Panc1 (cell line): ENCODE measurements around the gene ZFHX3. TPM values are rescaled to one million over a fixed set of nuclear protein-coding genes. Genes with fewer than 3 reads are reported as not detected.

Source experiments
- ATAC-seq: fragments of 200-7000 bp; cut with Tn5 transposase; 2 replicates; pipeline ENCODE4 v1.9.1; 2020; ENCODE audit warnings: mild to moderate bottlenecking, moderate library complexity
- BruUV-seq: library from RNA; stranded (reverse); fragments of 400-500 nt; replicated peaks from 2 replicates; lab custom pipeline; 2021; lab: Mats Ljungman, UMichigan
- CTCF ChIA-PET: fragments of 300-600 bp; sonication (Branson Sonifier 250); formaldehyde crosslinking; loops from one replicate; lab custom pipeline; 2022; ENCODE audit warnings: antibody characterized with exemption; lab: Charles Lee
- POLR2A ChIA-PET: fragments of 300-600 bp; sonication (Branson Sonifier 250); formaldehyde crosslinking; loops from one replicate; lab custom pipeline; 2022; ENCODE audit warnings: antibody characterized with exemption; lab: Charles Lee
- DNase-seq: peaks from one replicate; pipeline ENCODE4 v3.0.0-alpha.2; 2010; ENCODE audit warnings: low read depth, low spot score
- H3K27ac ChIP-seq: 2 replicates; pipeline ENCODE4 v1.5.1; 2011; ENCODE audit warnings: mild to moderate bottlenecking, low read length, inconsistent platforms
- H3K27me3 ChIP-seq: fragments of 200-500 bp; sonication (Bioruptor generic); 2 replicates; pipeline ENCODE4 v1.6.0; 2014; ENCODE audit warnings: low read length, inconsistent platforms; ENCODE audit not compliant: control insufficient read depth, insufficient read depth
- H3K36me3 ChIP-seq: fragments of 200-500 bp; sonication (Bioruptor generic); 2 replicates; pipeline ENCODE4 v1.5.1; 2014; ENCODE audit warnings: inconsistent platforms, mild to moderate bottlenecking, low read length, moderate library complexity; ENCODE audit not compliant: control insufficient read depth, insufficient read depth
- H3K4me1 ChIP-seq: 2 replicates; pipeline ENCODE4 v1.5.1; 2011; ENCODE audit warnings: inconsistent platforms, mild to moderate bottlenecking, low read length, moderate library complexity; ENCODE audit not compliant: control insufficient read depth, insufficient read depth
- H3K4me3 ChIP-seq, 2 experiments: 2 replicates each; pipeline ENCODE4 v1.5.1; 2011 to 2012; ENCODE audit warnings: low read depth in 2 of 2, low read length in 2 of 2, mild to moderate bottlenecking in 2 of 2, inconsistent platforms in 1 of 2, moderate library complexity in 1 of 2
- H3K9me3 ChIP-seq: fragments of 200-500 bp; sonication (Bioruptor generic); 2 replicates; pipeline ENCODE4 v1.5.1; 2014; ENCODE audit warnings: low read depth, mild to moderate bottlenecking, inconsistent platforms, low read length, moderate library complexity; ENCODE audit not compliant: control insufficient read depth, insufficient read depth
- CTCF ChIP-seq: fragments of 450-650 bp; IDR thresholded peaks from 2 replicates; pipeline ENCODE4 v1.5.1; 2017; ENCODE audit warnings: mild to moderate bottlenecking
- POLR2AphosphoS5 ChIP-seq: IDR thresholded peaks from 2 replicates; pipeline ENCODE4 v1.6.1; 2012; ENCODE audit warnings: mild to moderate bottlenecking, low read depth, low read length, moderate library complexity
- REST ChIP-seq, 2 experiments: IDR thresholded peaks; 2 replicates each; pipeline ENCODE4 v1.6.1; 2011 to 2012; ENCODE audit warnings: low read depth in 2 of 2, control low read depth in 1 of 2, low read length in 1 of 2, mild to moderate bottlenecking in 1 of 2, moderate library complexity in 1 of 2; ENCODE audit not compliant: insufficient read depth in 1 of 2
- SIN3A ChIP-seq: IDR thresholded peaks from 2 replicates; pipeline ENCODE4 v1.6.1; 2012; ENCODE audit warnings: low read depth, mild to moderate bottlenecking, low read length, moderate library complexity, borderline replicate concordance; ENCODE audit not compliant: insufficient read depth
- TCF7L2 ChIP-seq: IDR thresholded peaks from 2 replicates; pipeline ENCODE4 v1.6.1; 2011; ENCODE audit warnings: mild to moderate bottlenecking, low read depth, low read length, inconsistent platforms
- in situ Hi-C: cut with HindIII; loops from 2 replicates; pipeline ENCODE4 v1.10.0; 2016; ENCODE audit warnings: low sequenced_read_pairs, low pct_unique_long_range_greater_than_20kb
- intact Hi-C: fragments of 100-400 bp; cut with micrococcal nuclease; formaldehyde crosslinking; loops from one replicate; pipeline ENCODE4 v1.10.0; 2022; ENCODE audit not compliant: unreplicated experiment
- total RNA-seq: library from RNA; stranded (reverse); gene quantifications from one replicate; pipeline ENCODE4 v1.2.1, GENCODE V29; 2021; ENCODE audit not compliant: unreplicated experiment

The ZFHX3 gene
- total RNA-seq, 1 experiment from 2014 or later = 7.1 TPM

- Histone ChIP-seq H3K36me3 (no peaks in the 10 kb centered on the region), H3K27ac (no peak overlapping the region), H3K4me1 (no peaks in the 10 kb centered on the region), H3K9me3 (no peaks in the 10 kb centered on the region), H3K4me3 (no peak overlapping the region), H3K27me3 (no peaks in the 10 kb centered on the region)
- BruUV-seq = no TSS peak
- ChIA-PET CTCF (no interaction called here), POLR2A (no interaction called here)
- DNase-seq (no peak), ATAC-seq (no peak)
- in situ Hi-C loops (no loop called here), intact Hi-C loops (no loop called here)
- TF ChIP-seq POLR2AphosphoS5 (no peak), SIN3A (no peak), TCF7L2 (no peak), CTCF (no peak), REST (IDR thresholded peaks at IDR 0.05; ENCODE audit: insufficient read depth in 1 of 2, low read depth in 2 of 2, low read length in 1 of 2) (no peak)
These were observed 187.0 kb downstream of the ZFHX3 start for GRCh38 chr16:72860726-72861562.

GRCh38 chr16:72859581-72859980 lies 188.3 kb downstream of the ZFHX3 start:
- Histone ChIP-seq H3K27ac (no peak overlapping the region), H3K36me3 (no peaks in the 10 kb centered on the region), H3K4me3 (no peak overlapping the region), H3K9me3 (no peaks in the 10 kb centered on the region), H3K27me3 (no peaks in the 10 kb centered on the region), H3K4me1 (no peaks in the 10 kb centered on the region)
- no peak for TF ChIP-seq SIN3A
- TF ChIP-seq TCF7L2 = no peak
- DNase-seq (no peak), ATAC-seq (no peak)
- in situ Hi-C loops (no loop called here), intact Hi-C loops (no loop called here)
- POLR2A ChIA-PET = no interaction called here
- CTCF ChIA-PET = no interaction called here
- no TSS peak for BruUV-seq
